ENCODE measurements around the gene TMEM247.

GRCh38 chr2:46503686-46504085, 24.3 kb downstream of the TMEM247 start:
- TF ChIP-seq MAX (IDR thresholded peaks at IDR 0.05; ENCODE audit: insufficient read depth, insufficient read length), result no peak
- TF ChIP-seq EZH2 (IDR thresholded peaks at IDR 0.05; ENCODE audit: borderline replicate concordance, low read depth, low read length, severe bottlenecking), result no peak
- TF ChIP-seq, protein P1, sequence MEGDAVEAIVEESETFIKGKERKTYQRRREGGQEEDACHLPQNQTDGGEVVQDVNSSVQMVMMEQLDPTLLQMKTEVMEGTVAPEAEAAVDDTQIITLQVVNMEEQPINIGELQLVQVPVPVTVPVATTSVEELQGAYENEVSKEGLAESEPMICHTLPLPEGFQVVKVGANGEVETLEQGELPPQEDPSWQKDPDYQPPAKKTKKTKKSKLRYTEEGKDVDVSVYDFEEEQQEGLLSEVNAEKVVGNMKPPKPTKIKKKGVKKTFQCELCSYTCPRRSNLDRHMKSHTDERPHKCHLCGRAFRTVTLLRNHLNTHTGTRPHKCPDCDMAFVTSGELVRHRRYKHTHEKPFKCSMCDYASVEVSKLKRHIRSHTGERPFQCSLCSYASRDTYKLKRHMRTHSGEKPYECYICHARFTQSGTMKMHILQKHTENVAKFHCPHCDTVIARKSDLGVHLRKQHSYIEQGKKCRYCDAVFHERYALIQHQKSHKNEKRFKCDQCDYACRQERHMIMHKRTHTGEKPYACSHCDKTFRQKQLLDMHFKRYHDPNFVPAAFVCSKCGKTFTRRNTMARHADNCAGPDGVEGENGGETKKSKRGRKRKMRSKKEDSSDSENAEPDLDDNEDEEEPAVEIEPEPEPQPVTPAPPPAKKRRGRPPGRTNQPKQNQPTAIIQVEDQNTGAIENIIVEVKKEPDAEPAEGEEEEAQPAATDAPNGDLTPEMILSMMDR (IDR thresholded peaks at IDR 0.05; ENCODE audit: extremely low read depth in 1 of 2, insufficient read depth in 1 of 2, low read depth in 1 of 2, low read length in 2 of 2), result no peak
- no peak for TF ChIP-seq POLR2AphosphoS5 (IDR thresholded peaks at IDR 0.05; ENCODE audit: insufficient read depth, low read depth, low read length)
- no peak for TF ChIP-seq JUN (IDR thresholded peaks at IDR 0.05; ENCODE audit: borderline replicate concordance, insufficient read depth, insufficient read length, low read depth)
